Type B pancreatic cell (in vitro differentiated cells): ENCODE measurements around the gene AGAP3. TPM values are rescaled to one million over a fixed set of nuclear protein-coding genes. Genes with fewer than 3 reads are reported as not detected.
A peak's percentile ranks its signal among the peaks of the same experiment; 100 is the strongest.

Experiments
- DNase-seq: peaks from one replicate; pipeline ENCODE4 v3.0.0; 2021; ENCODE audit warnings: mixed read lengths; ENCODE audit not compliant: unreplicated experiment; ENCODE audit errors: extremely low spot score
- H3K27ac Mint-ChIP-seq: 2 replicates; pipeline ENCODE4 v1.8.0; 2021; ENCODE audit warnings: mild to moderate bottlenecking, mixed read lengths
- H3K27me3 Mint-ChIP-seq: 2 replicates; pipeline ENCODE4 v1.8.0; 2021; ENCODE audit warnings: mixed read lengths
- H3K36me3 Mint-ChIP-seq: 2 replicates; pipeline ENCODE4 v1.8.0; 2021; ENCODE audit warnings: mixed read lengths
- H3K4me1 Mint-ChIP-seq: one replicate; pipeline ENCODE4 v1.8.0; 2021; ENCODE audit warnings: mixed read lengths; ENCODE audit not compliant: unreplicated experiment
- H3K4me3 Mint-ChIP-seq: 2 replicates; pipeline ENCODE4 v1.8.0; 2021; ENCODE audit warnings: mild to moderate bottlenecking, mixed read lengths
- H3K9me3 Mint-ChIP-seq: 2 replicates; pipeline ENCODE4 v1.8.0; 2021; ENCODE audit warnings: mixed read lengths
- total RNA-seq: library from RNA; stranded (reverse); gene quantifications from 2 replicates; pipeline ENCODE4 v1.2.1, GENCODE V29; 2021; ENCODE audit warnings: low replicate concordance
- TF ChIP-seq, protein P1 (sequence below): fragments of 200-600 bp; sonication (generic); conservative IDR thresholded peaks from 2 replicates; pipeline ENCODE4 v1.5.0; 2021; ENCODE audit warnings: antibody characterized with exemption, mild to moderate bottlenecking

AGAP3 gene
- total RNA-seq, 1 donor from 2014 or later, result 114 TPM

GRCh38 chr7:151086802-151087244, 548 bp downstream of the AGAP3 start:
- peaks cover 39% of the 10 kb centered on the region for H3K4me1 Mint-ChIP-seq
- H3K4me3 Mint-ChIP-seq, result peak overlapping the region; percentile 91
- no peaks in the 10 kb centered on the region for H3K9me3 Mint-ChIP-seq
- H3K27me3 Mint-ChIP-seq, result no peaks in the 10 kb centered on the region
- H3K36me3 Mint-ChIP-seq, result peaks cover 7% of the 10 kb centered on the region
- H3K27ac Mint-ChIP-seq, result no peak overlapping the region
- TF ChIP-seq, protein P1, sequence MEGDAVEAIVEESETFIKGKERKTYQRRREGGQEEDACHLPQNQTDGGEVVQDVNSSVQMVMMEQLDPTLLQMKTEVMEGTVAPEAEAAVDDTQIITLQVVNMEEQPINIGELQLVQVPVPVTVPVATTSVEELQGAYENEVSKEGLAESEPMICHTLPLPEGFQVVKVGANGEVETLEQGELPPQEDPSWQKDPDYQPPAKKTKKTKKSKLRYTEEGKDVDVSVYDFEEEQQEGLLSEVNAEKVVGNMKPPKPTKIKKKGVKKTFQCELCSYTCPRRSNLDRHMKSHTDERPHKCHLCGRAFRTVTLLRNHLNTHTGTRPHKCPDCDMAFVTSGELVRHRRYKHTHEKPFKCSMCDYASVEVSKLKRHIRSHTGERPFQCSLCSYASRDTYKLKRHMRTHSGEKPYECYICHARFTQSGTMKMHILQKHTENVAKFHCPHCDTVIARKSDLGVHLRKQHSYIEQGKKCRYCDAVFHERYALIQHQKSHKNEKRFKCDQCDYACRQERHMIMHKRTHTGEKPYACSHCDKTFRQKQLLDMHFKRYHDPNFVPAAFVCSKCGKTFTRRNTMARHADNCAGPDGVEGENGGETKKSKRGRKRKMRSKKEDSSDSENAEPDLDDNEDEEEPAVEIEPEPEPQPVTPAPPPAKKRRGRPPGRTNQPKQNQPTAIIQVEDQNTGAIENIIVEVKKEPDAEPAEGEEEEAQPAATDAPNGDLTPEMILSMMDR, result no peak
- DNase-seq, result no peak

- H3K4me3 Mint-ChIP-seq, result peak overlapping the region; percentile 91
- TF ChIP-seq, protein P1, result peak; percentile 52
- H3K27me3 Mint-ChIP-seq, result no peaks in the 10 kb centered on the region
- H3K27ac Mint-ChIP-seq, result no peak overlapping the region
- no peak for DNase-seq
- H3K9me3 Mint-ChIP-seq, result no peaks in the 10 kb centered on the region
- H3K4me1 Mint-ChIP-seq, result peaks cover 39% of the 10 kb centered on the region
- peaks cover 7% of the 10 kb centered on the region for H3K36me3 Mint-ChIP-seq
Observed at GRCh38 chr7:151087245-151088018, 1.2 kb downstream of the AGAP3 start.

DNA sequence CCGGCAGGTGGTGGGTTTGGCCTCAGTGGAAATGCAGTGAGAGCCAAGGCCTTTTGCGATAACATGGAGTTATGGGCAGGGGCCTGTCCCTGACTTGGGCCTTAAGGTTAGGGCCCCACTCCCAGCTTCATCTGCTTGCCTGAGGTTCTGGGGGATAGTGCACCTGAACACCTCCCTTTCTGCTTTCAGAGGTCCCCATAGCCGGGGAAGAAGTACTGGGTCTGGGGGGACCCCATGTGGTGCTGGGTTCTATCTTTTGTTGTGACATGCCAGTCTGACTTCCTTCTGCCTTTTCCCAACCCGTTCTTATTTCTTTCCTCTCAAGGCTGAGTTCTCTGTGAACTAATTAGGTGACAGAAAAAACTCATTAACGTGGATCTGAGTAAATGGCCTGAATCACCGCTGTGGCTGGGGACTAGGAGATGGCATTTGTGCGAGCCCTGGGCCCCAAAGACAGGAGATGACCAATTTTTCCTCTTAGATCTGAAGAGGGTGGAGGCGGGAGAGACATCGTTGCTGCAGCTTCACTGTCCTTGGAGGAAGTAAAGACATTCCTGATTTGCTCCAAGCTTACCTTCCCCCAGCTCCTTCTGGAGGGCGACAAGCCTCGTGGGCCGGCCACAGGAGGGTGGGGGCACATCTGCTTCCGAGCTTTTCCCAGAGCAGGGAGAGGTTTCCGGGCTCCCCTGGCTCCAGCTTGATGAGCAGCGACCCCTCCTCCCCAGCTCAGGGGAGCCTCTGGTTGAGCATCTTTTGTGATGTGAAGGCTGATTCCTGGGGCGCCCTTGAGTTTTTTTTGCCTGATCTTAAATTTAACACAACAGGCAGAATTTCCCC, 2.0 kb downstream of the AGAP3 start:
- peak overlapping the region; percentile 73 for H3K27ac Mint-ChIP-seq
- peak overlapping the region; percentile 90 for H3K4me3 Mint-ChIP-seq
- no peaks in the 10 kb centered on the region for H3K9me3 Mint-ChIP-seq
- no peaks in the 10 kb centered on the region for H3K27me3 Mint-ChIP-seq
- H3K36me3 Mint-ChIP-seq, result peaks cover 7% of the 10 kb centered on the region
- TF ChIP-seq, protein P1, result no peak
- peaks cover 34% of the 10 kb centered on the region for H3K4me1 Mint-ChIP-seq
- DNase-seq, result no peak

GRCh38 chr7:151088856-151089699, 2.8 kb downstream of the AGAP3 start:
- DNase-seq, result no peak
- Mint-ChIP-seq H3K4me3 (peak overlapping the region; percentile 90), H3K4me1 (peaks cover 38% of the 10 kb centered on the region), H3K9me3 (no peaks in the 10 kb centered on the region), H3K36me3 (peaks cover 7% of the 10 kb centered on the region), H3K27me3 (no peaks in the 10 kb centered on the region), H3K27ac (peak overlapping the region; percentile 91)
- TF ChIP-seq, protein P1, result no peak
